HepG2 (cell line): Measurements from ENCODE around the gene FADD. TPM values are rescaled to one million over a fixed set of nuclear protein-coding genes. Genes with fewer than 3 reads are reported as not detected.

Experiments used
- ATAC-seq: fragments of 200-7000 bp; cut with Tn5 transposase; 3 replicates; pipeline ENCODE4 v1.9.1; 2020; ENCODE audit warnings: mild to moderate bottlenecking, moderate library complexity
- BruUV-seq: library from RNA; stranded (reverse); fragments of 400-500 nt; replicated peaks from 2 replicates; lab custom pipeline; 2021; lab: Mats Ljungman, UMichigan
- CTCF ChIA-PET: fragments of 300-600 bp; formaldehyde crosslinking; extraction: SDS; loops from one replicate; lab custom pipeline; 2021; ENCODE audit warnings: low total read pairs, inconsistent platforms, low intra/inter-chr PET ratio; lab: Yijun Ruan, JAX
- POLR2A ChIA-PET: fragments of 350-600 bp; sonication (Branson Sonifier 250); formaldehyde crosslinking; loops from one replicate; lab custom pipeline; 2020; ENCODE audit warnings: antibody characterized with exemption, inconsistent platforms; lab: Yijun Ruan, JAX
- DNase-seq: peaks from one replicate; pipeline ENCODE4 v3.0.0-alpha.2; 2015; ENCODE audit warnings: low spot score
- FAIRE-seq: peaks from 3 replicates; lab custom pipeline; 2011; peaks lifted over from hg19 to GRCh38; lab: Jason Lieb, UNC
- H2AFZ ChIP-seq: one replicate; pipeline ENCODE4 v1.6.1; 2011; ENCODE audit warnings: low read length, inconsistent platforms
- H3K27ac ChIP-seq: fragments of 300-600 bp; 3 replicates; pipeline ENCODE4 v1.8.0; 2011; ENCODE audit warnings: mixed run types, mild to moderate bottlenecking, mixed read lengths, low read length, inconsistent platforms; ENCODE audit not compliant: insufficient read depth; ENCODE audit errors: extremely low read length
- H3K27me3 ChIP-seq, 2 experiments: fragments of 200-600 bp in 1 of 2; 2 replicates in 1 of 2; 3 replicates in 1 of 2; pipeline versions ENCODE4 v1.6.0 to v1.8.0; 2011; ENCODE audit warnings: low read length in 2 of 2, mild to moderate bottlenecking in 2 of 2, moderate library complexity in 2 of 2, inconsistent platforms in 1 of 2; ENCODE audit not compliant: insufficient read depth in 2 of 2, control insufficient read depth in 1 of 2
- H3K36me3 ChIP-seq, 2 experiments: fragments of 200-600 bp in 1 of 2; replicated peaks in 1 of 2; 2 replicates in 1 of 2; 3 replicates in 1 of 2; pipeline versions ENCODE4 v1.5.1 to v1.8.0; 2011; ENCODE audit warnings: low read length in 2 of 2, inconsistent platforms in 1 of 2; ENCODE audit not compliant: insufficient read depth in 2 of 2, control insufficient read depth in 1 of 2
- H3K4me1 ChIP-seq: 2 replicates; pipeline ENCODE4 v1.5.1; 2012; ENCODE audit warnings: low read length, inconsistent platforms; ENCODE audit not compliant: insufficient read depth
- H3K4me2 ChIP-seq: 2 replicates; pipeline ENCODE4 v1.6.0; 2011; ENCODE audit warnings: low read depth, low read length, inconsistent platforms
- H3K4me3 ChIP-seq, 3 experiments: fragments of 200-600 bp in 1 of 3; sonication (generic), shearing (Covaris generic) in 1 of 3; replicated peaks in 1 of 3; 2 replicates each; pipeline ENCODE4 v1.5.1; 2011 to 2016; ENCODE audit warnings: low read length in 3 of 3, inconsistent platforms in 2 of 3, low read depth in 2 of 3, mild to moderate bottlenecking in 2 of 3, control low read depth in 1 of 3, mixed read lengths in 1 of 3; ENCODE audit not compliant: insufficient read depth in 1 of 3
- H3K79me2 ChIP-seq: one replicate; pipeline ENCODE4 v1.6.1; 2011; ENCODE audit warnings: low read length, inconsistent platforms; ENCODE audit not compliant: insufficient read depth
- H3K9ac ChIP-seq: 2 replicates; pipeline ENCODE4 v1.6.0; 2011; ENCODE audit warnings: mild to moderate bottlenecking, low read depth, low read length, inconsistent platforms; ENCODE audit not compliant: insufficient read depth
- H3K9me3 ChIP-seq: 2 replicates; pipeline ENCODE4 v1.5.1; 2012; ENCODE audit warnings: mild to moderate bottlenecking, low read length
- H4K20me1 ChIP-seq: 2 replicates; pipeline ENCODE4 v1.6.0; 2011; ENCODE audit warnings: inconsistent platforms, mild to moderate bottlenecking, low read length, moderate library complexity; ENCODE audit not compliant: insufficient read depth
- SNAI1 ChIP-seq: sonication (generic); formaldehyde crosslinking; IDR thresholded peaks from 2 replicates; pipeline ENCODE4 v1.5.0; 2020; ENCODE audit warnings: mild to moderate bottlenecking, missing genetic modification reagents, borderline replicate concordance
- ZNF136 ChIP-seq: sonication (generic); formaldehyde crosslinking; IDR thresholded peaks from 2 replicates; pipeline ENCODE4 v1.8.1; 2022; ENCODE audit warnings: low read depth, mild to moderate bottlenecking, moderate library complexity, missing genetic modification reagents
- ZNF329 ChIP-seq: sonication (generic); formaldehyde crosslinking; IDR thresholded peaks from 2 replicates; pipeline ENCODE4 v1.9.0; 2021; ENCODE audit warnings: low read depth, mild to moderate bottlenecking, missing genetic modification reagents
- ZNF768 ChIP-seq: sonication (generic); formaldehyde crosslinking; IDR thresholded peaks from 2 replicates; pipeline ENCODE4 v1.4.0; 2020; ENCODE audit warnings: missing genetic modification reagents
- WGBS: methylation state at CpG from one replicate; pipeline ENCODE4 v1.1.6; 2017; ENCODE audit warnings: low lambda C conversion rate; 5-methylcytosine and 5-hydroxymethylcytosine counted together
- in situ Hi-C: cut with HindIII; loops from 2 replicates; pipeline ENCODE4 v1.10.0; 2017; ENCODE audit warnings: low pct_unique_long_range_greater_than_20kb; ENCODE audit not compliant: extremely low pct_ligation_motif_present
- intact Hi-C: fragments of 100-400 bp; cut with micrococcal nuclease; formaldehyde crosslinking; loops from one replicate; pipeline ENCODE4 v1.10.0; 2022; ENCODE audit not compliant: unreplicated experiment
- polyA plus RNA-seq, 8 experiments: library from polyadenylated mRNA; depleted of rRNA in 3 of 8; stranded (reverse) in 7 of 8; unstranded in 1 of 8; fragments of >200 nt; fragmentation: Illumina TruSeq in 4 of 8; extraction: Trizol in 4 of 8; gene quantifications; 2 replicates each; pipeline versions ENCODE4 v1.2.1 to v1.2.3, GENCODE V29; 2011 to 2016; ENCODE audit warnings: low read depth in 4 of 8, missing spikeins in 1 of 8, mixed read lengths in 1 of 8; ENCODE audit not compliant: insufficient read depth in 1 of 8
- total RNA-seq, 5 experiments: library from RNA; depleted of rRNA; stranded (reverse); fragments of >200 nt; fragmentation: Illumina TruSeq; extraction: Trizol; gene quantifications; 2 replicates each; pipeline ENCODE4 v1.2.3, GENCODE V29; 2016; ENCODE audit warnings: low read depth in 1 of 5

The FADD gene
- total and polyA plus RNA-seq, 2 of the 13 experiments (the other 11 are each of a cell fraction or from before 2014, with no cell fraction given), result 14.2 to 22.2 TPM

DNA sequence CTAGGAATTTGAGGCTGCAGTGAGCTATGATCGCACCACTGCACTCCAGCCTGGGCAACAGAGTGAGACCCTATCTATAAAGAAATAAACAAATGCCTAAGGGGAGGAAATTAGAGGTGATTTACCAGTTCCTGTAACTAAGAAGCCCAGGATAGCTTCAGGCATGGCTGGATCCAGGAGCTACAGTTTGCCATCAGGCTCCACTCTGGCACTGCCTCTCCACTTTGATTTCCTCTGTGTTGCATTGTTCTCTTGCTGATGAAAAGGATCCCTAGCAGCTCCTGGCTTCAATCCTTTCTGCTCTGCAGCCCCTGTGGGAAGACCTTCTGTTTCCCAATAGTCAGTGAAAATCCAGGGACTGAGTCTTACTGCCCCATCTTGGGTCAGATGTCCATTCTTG is 20.1 kb upstream of the FADD start:
- intact Hi-C loops, result no loop called here
- Histone ChIP-seq H3K4me1 (no peaks in the 10 kb centered on the region), H3K27me3 (peaks cover 16 to 84% of the 10 kb centered on the region in 2 experiments), H3K4me2 (no peak overlapping the region), H3K36me3 (no peaks in the 10 kb centered on the region), H3K9me3 (no peaks in the 10 kb centered on the region), H3K4me3 (no peak overlapping the region), H2AFZ (no peak overlapping the region), H4K20me1 (no peaks in the 10 kb centered on the region), H3K9ac (no peak overlapping the region), H3K79me2 (no peaks in the 10 kb centered on the region), H3K27ac (no peak overlapping the region)
- ChIA-PET CTCF (no interaction called here), POLR2A (no interaction called here)
- in situ Hi-C loops, result no loop called here
- no TSS peak for BruUV-seq
- ATAC-seq (no peak), FAIRE-seq (no peak), DNase-seq (no peak)
- 0% methylated on average over 1 of the region's 1 CpG for WGBS
- no peak for TF ChIP-seq SNAI1 (CRISPR knock-in tag)
- peak; percentile 97 for TF ChIP-seq ZNF329

GRCh38 chr11:70183483-70184176 is 19.5 kb upstream of the FADD start:
- Histone ChIP-seq H3K27ac (no peak overlapping the region), H3K4me3 (no peak overlapping the region), H4K20me1 (no peaks in the 10 kb centered on the region), H3K36me3 (no peaks in the 10 kb centered on the region), H3K27me3 (peaks cover 16 to 84% of the 10 kb centered on the region in 2 experiments), H3K79me2 (no peaks in the 10 kb centered on the region), H3K9ac (no peak overlapping the region), H3K9me3 (no peaks in the 10 kb centered on the region), H3K4me2 (no peak overlapping the region), H2AFZ (no peak overlapping the region), H3K4me1 (no peaks in the 10 kb centered on the region)
- POLR2A ChIA-PET, result no interaction called here
- no peak for FAIRE-seq
- WGBS, result 24% methylated on average over 7 of the region's 11 CpGs
- CTCF ChIA-PET, result no interaction called here
- DNase-seq, result no peak
- ATAC-seq, result no peak
- intact Hi-C loops (no loop called here), in situ Hi-C loops (no loop called here)
- BruUV-seq, result no TSS peak
- TF ChIP-seq ZNF136 (CRISPR knock-in tag), result no peak
- TF ChIP-seq ZNF768 (CRISPR knock-in tag), result peak; percentile 96
- TF ChIP-seq, all 625 proteins: peak for 1
